Peyer's patch (tissue), 4 donors: ENCODE data around the gene CCZ1. TPM values are rescaled to one million over a fixed set of nuclear protein-coding genes. Genes with fewer than 3 reads are reported as not detected.
"Not testable (repeated sequence)": the region's sequence is repeated elsewhere in the genome, so short reads cannot be mapped to it uniquely, and the experiment has no call there.

Experiments used
- DNase-seq, 3 donors: peaks; one replicate each; pipeline ENCODE4 v3.0.0-alpha.2; 2017 to 2019
- H3K27ac ChIP-seq, 4 donors: fragments of 200-600 bp; sonication (generic); one replicate each; pipeline ENCODE4 v1.5.1; 2016 to 2019
- H3K27me3 ChIP-seq, 2 donors: fragments of 200-600 bp; sonication (generic); one replicate each; pipeline ENCODE4 v1.5.1; 2019
- H3K36me3 ChIP-seq, 3 donors: fragments of 200-600 bp; sonication (generic); one replicate each; pipeline ENCODE4 v1.5.1; 2016 to 2019
- H3K4me1 ChIP-seq, 4 donors: fragments of 200-600 bp; sonication (generic); one replicate each; pipeline ENCODE4 v1.5.1; 2016 to 2019
- H3K4me3 ChIP-seq, 4 donors: fragments of 200-600 bp; sonication (generic); 1 replicate in 3 of 4; 2 replicates in 1 of 4; pipeline ENCODE4 v1.5.1; 2016 to 2019; ENCODE audit warnings: mild to moderate bottlenecking in 1 of 4
- H3K9me3 ChIP-seq, 4 donors: fragments of 200-600 bp; sonication (generic); one replicate each; pipeline ENCODE4 v1.5.1; 2016 to 2019; ENCODE audit warnings: mild to moderate bottlenecking in 1 of 4
- CTCF ChIP-seq, 6 experiments: fragments of 450-650 bp in 4 of 6; fragments of 200-600 bp in 2 of 6; sonication (generic) in 1 of 6; IDR thresholded peaks; one replicate each; pipeline ENCODE4 v1.5.1; 2017 to 2019; ENCODE audit warnings: antibody characterized with exemption in 6 of 6, mild to moderate bottlenecking in 3 of 6, moderate library complexity in 1 of 6
- POLR2A ChIP-seq, 2 donors: fragments of 450-650 bp; IDR thresholded peaks; one replicate each; pipeline ENCODE4 v1.5.1; 2017; ENCODE audit warnings: antibody characterized with exemption in 2 of 2, mild to moderate bottlenecking in 2 of 2, moderate library complexity in 2 of 2
- total RNA-seq, 4 donors: library from RNA; depleted of rRNA; stranded (reverse); fragments of >200 nt; gene quantifications; one replicate each; pipeline ENCODE4 v1.1.0, GENCODE V29; 2016

CCZ1 gene
- total RNA-seq = 10 to 100 TPM; 41.1 to 61.3 (median 55.1) TPM

GRCh38 chr7:5898480-5899224 is at the start of gene CCZ1:
Gene CCZ1 (plus strand): TSS chr7:5898733. CDS start chr7:5898800, 67 bp downstream.
- peak in 4 of 6 experiments; percentile 15 to 29 (median 22) for TF ChIP-seq CTCF (IDR thresholded peaks at IDR 0.05)
- H3K9me3 ChIP-seq, H3K36me3 ChIP-seq, H3K27me3 ChIP-seq, H3K4me1 ChIP-seq: not testable (repeated sequence)
- DNase-seq = peak; percentile 57 to 87 (median 79)
- peak within 1 kb of the TSS; percentile 57 to 72 (median 62) for H3K27ac ChIP-seq
- H3K4me3 ChIP-seq = peak within 1 kb of the TSS; percentile 39 to 61 (median 46)

GRCh38 chr7:5850944-5851343 is 47.6 kb upstream of the CCZ1 start:
- Histone ChIP-seq H3K27me3 (no peaks in the 10 kb centered on the region), H3K27ac (no peak overlapping the region), H3K9me3 (no peaks in the 10 kb centered on the region), H3K36me3 (no peaks in the 10 kb centered on the region), H3K4me1 (no peaks in the 10 kb centered on the region), H3K4me3 (no peak overlapping the region)
- TF ChIP-seq POLR2A (IDR thresholded peaks at IDR 0.05) (no peak), CTCF (IDR thresholded peaks at IDR 0.05) (no peak)
- DNase-seq = no peak

GRCh38 chr7:5854738-5855137 is 43.8 kb upstream of the CCZ1 start:
- Histone ChIP-seq H3K4me1 (peaks cover 0 to 5% (median 0%) of the 10 kb centered on the region in 4 donors), H3K9me3 (no peaks in the 10 kb centered on the region), H3K27ac (no peak overlapping the region), H3K4me3 (no peak overlapping the region), H3K36me3 (no peaks in the 10 kb centered on the region), H3K27me3 (no peaks in the 10 kb centered on the region)
- no peak for DNase-seq
- TF ChIP-seq POLR2A (IDR thresholded peaks at IDR 0.05) = no peak
- TF ChIP-seq CTCF (IDR thresholded peaks at IDR 0.05) = no peak

GRCh38 chr7:5857041-5857575 is 41.4 kb upstream of the CCZ1 start:
- peak overlapping the region in 2 of 4 donors; percentile 15 to 62 for H3K27ac ChIP-seq
- H3K9me3 ChIP-seq, H3K4me3 ChIP-seq, H3K27me3 ChIP-seq, H3K4me1 ChIP-seq, H3K36me3 ChIP-seq: not testable (repeated sequence)
- peak in 1 of 3 donors; percentile 50 for DNase-seq

- not testable (repeated sequence) for H3K36me3 ChIP-seq, H3K4me1 ChIP-seq, H3K9me3 ChIP-seq, H3K4me3 ChIP-seq, H3K27me3 ChIP-seq
- H3K27ac ChIP-seq = peak overlapping the region in 1 of 4 donors; percentile 62
- DNase-seq = peak in 2 of 3 donors; percentile 20 to 69
These were observed 40.0 kb upstream of the CCZ1 start for GRCh38 chr7:5858494-5858893.

GRCh38 chr7:5861281-5861680 is 37.3 kb upstream of the CCZ1 start:
- H3K4me3 ChIP-seq, DNase-seq, H3K27ac ChIP-seq, H3K36me3 ChIP-seq, H3K4me1 ChIP-seq, H3K9me3 ChIP-seq, H3K27me3 ChIP-seq: not testable (repeated sequence)

GRCh38 chr7:5862753-5863366 is 35.7 kb upstream of the CCZ1 start:
- H3K27me3 ChIP-seq, H3K4me3 ChIP-seq: not testable (repeated sequence)

GRCh38 chr7:5865279-5865931 is 33.1 kb upstream of the CCZ1 start:
- not testable (repeated sequence) for H3K4me1 ChIP-seq, DNase-seq, H3K36me3 ChIP-seq, H3K27ac ChIP-seq, H3K9me3 ChIP-seq, H3K4me3 ChIP-seq, H3K27me3 ChIP-seq

More at GRCh38 chr7:5862753-5863366, 35.7 kb upstream of the CCZ1 start:
- H3K36me3 ChIP-seq, H3K4me1 ChIP-seq, DNase-seq, H3K9me3 ChIP-seq, H3K27ac ChIP-seq: not testable (repeated sequence)
